Left cardiac atrium (tissue), 4 donors: ENCODE data around the gene RNF220. TPM values are rescaled to one million over a fixed set of nuclear protein-coding genes. Genes with fewer than 3 reads are reported as not detected.

Experiments used
- ATAC-seq, 2 donors: fragments of 200-7000 bp; cut with Tn5 transposase; one replicate each; pipeline ENCODE4 v1.9.1; 2020; ENCODE audit warnings: mild to moderate bottlenecking in 2 of 2, moderate library complexity in 2 of 2
- DNase-seq: peaks from one replicate; pipeline ENCODE4 v3.0.0-alpha.2; 2020
- intact Hi-C, 2 donors: fragments of 100-400 bp; cut with DNase I; formaldehyde crosslinking; loops; one replicate each; pipeline versions ENCODE4 v1.14.1 to v1.15.1; 2022 to 2023
- total RNA-seq, 2 donors: library from RNA; stranded (reverse); fragmentation: NEBNext Ultra II Directional; extraction: Animal tissue kit (Norgen Biotek cat#: 25700); gene quantifications; one replicate each; pipeline ENCODE4 v1.2.1, GENCODE V29; 2021
- donor health status: DM: no; HTN: yes; CAD: no.
- donor health status: DM: no; HTN: yes; CAD: no; lungs with severe emphysema.
- donor health status: DM: yes; HTN: yes; CAD: no.
- donor health status: Dilated cardiomyopathy.

RNF220 gene
- total RNA-seq, 2 donors from 2014 or later: 67.4 to 68.9 TPM

DNA sequence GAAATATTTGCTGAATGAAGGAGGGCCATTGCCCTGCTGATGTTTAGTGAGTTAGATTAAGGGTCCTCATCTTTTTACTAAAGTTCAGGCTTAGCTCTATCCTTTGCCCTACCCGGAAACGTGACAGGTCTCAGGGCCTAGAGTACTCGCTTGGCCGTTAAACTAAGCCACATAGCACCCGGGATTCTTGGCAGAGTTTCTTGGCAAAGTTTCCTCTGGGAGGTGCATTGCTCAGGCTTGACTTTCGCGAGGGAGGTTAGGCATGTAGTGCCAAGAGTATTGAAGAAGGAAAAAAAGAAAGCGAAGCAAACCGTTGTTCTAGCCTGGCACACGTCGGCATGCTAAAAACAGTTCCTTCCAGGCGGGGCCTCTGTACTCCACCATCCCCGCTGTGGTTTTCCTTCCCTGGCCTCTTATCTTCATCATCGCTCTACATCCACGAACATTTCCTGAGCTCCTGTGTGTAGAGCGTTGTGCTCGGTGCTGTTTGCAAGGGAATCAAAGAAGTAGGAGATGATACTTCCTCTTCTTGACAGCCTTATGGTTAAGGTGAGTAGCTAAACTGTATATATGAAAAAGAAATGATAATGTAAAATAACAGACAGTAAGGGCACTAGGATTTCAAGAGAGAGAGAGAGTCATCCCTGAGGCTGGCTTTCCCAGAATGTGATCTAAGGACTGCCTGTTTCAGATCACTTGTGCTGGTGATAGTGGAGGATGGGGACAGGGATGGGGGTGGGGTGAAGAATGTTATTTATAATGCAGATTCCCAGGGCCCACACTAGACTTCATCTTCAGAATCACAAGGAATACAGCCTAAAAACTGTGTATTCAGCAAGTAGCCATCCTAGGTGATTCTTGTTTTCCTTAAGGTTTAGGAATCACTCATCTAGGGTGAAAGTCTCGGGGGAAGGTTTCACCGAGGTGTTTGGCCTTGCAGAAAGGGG, 18.8 kb downstream of the RNF220 start:
- intact Hi-C loops: loop anchor here in 1 of 2 donors (5.0 kb wide), 1 partner anchor 73 kb away; no protein-coding TSS in a partner anchor
- peak; percentile 46 for DNase-seq

DNA sequence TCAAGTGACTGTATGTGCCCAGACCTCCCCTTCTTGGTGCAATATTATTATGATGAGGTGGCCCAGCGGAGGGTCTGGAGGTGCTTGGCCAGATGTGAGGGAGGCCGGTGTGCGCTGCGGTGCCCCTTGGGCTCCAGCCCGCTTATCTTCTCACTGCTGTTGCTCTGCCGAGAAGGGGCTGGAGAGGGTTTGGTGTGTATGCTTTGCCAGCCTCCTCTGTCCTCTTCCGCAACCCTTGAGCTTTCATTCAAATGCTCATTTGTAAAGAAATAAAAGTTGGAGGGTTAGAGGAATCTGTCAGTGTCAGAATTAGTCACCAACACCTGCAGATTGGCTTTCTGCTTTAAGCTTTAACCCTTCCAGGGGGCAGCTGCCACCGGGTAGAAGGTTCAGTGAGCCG, 19.7 kb downstream of the RNF220 start:
- ATAC-seq (peak in 1 of 2 donors; percentile 17), DNase-seq (no peak)
- intact Hi-C loops: loop anchor here in 1 of 2 donors (5.0 kb wide), 1 partner anchor 73 kb away; no protein-coding TSS in a partner anchor

More for the DNA sequence above, 18.8 kb downstream of the RNF220 start:
- peak; percentile 86 to 96 for ATAC-seq

DNA sequence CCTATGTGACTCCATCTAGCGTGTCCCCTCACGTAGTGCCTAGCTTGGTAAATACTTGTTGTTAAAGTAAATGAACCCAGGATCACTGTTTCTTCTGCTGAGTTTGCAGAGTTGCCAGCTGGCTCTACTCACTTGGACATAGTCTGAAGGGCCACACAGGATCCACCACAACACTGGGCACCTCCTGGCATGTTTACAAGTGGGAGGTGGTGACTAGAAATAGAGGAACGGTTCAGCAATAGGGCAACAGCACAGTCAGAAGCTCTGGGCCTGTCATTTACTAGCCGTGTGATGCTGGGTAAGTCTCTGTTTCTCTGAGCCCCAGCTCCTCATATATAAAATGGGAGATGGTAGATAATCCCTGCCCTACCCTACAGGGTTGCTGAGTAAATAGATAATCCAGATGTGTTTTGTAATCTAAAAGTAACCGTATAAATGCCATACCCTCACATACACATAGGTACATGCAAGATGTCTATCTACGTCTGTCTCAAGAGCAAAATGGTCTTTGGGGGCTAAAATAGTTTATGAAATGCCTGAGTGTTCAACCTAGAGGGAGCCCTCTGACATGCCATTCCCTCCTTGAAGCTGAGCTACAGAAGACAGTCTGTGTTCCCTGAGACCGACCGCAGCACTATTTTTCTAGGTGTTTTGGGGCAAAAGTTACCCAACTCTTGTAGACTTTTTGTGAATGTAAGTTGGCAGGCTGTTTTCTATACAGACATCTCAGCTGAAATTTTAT, 20.5 kb downstream of the RNF220 start:
- intact Hi-C loops: no loop called here
- ATAC-seq (no peak), DNase-seq (no peak)

DNA sequence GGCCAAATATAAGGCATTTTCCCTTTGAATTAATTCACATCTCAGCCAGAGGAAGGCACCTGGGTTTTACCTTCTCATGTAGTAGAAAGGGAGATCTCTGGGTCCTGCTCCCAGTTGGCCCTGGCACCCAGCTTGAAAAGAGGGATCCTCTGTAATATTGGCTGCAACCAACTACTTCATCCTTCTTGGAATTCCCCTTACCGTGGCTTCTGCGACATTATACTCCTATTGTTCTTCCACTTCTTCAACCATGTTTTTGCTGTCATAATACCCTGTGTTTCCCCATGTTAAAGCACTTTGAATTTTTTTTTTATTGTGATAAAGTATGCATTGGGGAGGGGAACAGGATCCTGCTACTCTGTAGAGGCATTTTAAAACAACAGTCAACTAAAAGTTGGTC, 26.8 kb downstream of the RNF220 start:
- ATAC-seq: no peak
- DNase-seq: no peak
- intact Hi-C loops: no loop called here

DNA sequence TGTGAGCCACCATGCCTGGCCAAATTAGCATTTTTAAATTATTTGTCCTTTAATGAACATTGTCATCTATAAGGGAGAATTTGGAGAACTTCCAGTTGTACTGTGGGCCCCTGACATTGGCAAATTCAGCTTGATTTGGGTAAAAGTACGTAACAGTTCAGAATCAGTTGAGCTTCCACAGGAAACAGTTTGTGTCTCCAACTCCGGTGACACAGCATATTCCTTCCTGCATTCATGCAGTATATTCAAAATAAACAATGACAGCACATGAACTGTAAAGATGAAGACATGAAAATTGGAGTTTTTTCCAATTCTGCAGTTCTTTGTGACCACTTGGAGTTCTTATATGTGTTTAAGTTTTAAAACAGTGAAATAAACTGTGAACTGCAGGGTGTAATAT, 28.2 kb downstream of the RNF220 start:
- intact Hi-C loops: no loop called here
- ATAC-seq (no peak), DNase-seq (no peak)

DNA sequence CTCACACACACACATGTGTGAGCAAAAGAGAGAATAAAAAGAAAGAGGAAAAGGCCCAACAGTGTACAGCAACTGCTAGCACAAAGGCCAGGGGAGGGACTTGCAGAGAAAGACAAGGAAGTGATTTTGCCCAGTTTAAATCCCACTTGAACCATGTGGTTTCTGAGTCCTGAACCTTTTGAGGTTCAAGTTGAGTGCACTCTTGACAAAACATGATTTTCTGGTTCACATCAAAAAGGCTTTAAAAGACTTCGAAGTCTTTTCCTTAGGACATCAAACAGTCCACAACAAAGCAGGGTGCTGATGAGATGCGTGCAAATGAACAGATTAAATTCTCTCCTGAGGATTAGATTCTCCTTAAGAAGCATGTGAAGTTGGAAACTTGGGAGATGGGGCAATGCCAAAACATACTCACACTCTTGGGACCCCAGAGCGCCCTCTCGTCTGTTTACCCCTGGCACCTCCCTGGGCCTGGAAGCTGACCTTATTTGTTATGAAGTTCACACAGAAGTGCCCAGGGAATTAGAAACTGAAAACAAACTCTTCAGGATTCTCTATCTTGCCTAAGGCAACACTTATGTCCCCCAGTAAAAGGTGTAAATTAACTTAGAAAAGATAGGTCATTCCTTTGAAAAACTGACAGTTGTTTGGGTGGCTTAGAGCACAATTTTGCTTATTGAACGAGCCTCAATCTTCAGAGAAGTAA, 31.5 kb downstream of the RNF220 start:
- intact Hi-C loops: no loop called here
- no peak for ATAC-seq
- no peak for DNase-seq

DNA sequence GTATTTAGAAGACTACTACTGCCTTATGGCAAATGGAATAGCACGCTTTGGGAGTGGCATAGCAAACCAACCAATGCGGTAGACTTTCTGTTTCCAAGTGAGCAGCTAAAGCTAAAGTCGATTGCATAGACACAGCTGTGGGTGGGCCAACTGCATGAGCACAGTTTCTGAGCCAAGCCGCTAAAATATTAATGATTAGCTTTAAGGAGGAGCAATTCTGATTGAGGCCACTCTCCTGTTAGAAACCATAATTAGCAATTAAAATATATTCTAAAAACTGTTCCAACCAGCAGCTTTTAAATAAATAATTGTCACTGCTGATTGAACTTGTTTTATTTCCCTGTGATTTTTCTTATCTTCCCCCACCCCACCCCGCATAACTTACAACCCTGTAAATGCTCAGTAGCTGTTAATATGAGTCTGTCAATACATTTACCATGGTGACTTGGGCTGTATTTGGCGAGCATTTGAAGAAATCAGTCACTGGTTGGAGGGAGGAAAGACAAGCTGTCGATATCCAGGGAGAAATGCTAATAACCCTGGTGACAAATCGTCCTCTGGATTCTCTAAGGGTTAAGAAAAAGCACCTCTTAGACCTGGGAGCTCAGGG, 32.2 kb downstream of the RNF220 start:
- intact Hi-C loops: no loop called here
- DNase-seq: no peak

DNA sequence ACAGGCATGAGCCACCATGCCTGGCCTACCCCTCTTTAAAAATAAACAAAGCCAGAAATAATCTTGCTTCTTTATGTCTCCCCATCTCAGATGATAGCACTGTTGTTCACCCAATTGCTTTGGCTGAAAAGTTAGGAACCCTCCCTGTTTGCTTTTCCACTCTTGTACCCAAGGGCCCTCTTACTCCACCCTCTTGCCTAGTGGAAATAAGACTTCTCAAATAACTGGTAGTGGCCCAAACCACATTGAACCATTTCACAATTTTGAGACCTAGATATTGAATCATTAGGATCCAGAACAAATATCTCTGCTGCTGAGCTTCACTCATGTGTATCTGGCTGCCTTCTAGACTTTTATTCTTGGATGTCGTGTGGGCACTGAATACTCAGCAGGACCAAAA, 37.7 kb downstream of the RNF220 start:
- intact Hi-C loops: no loop called here
- DNase-seq: no peak
- no peak for ATAC-seq

More for the DNA sequence above, 32.2 kb downstream of the RNF220 start:
- no peak for ATAC-seq

DNA sequence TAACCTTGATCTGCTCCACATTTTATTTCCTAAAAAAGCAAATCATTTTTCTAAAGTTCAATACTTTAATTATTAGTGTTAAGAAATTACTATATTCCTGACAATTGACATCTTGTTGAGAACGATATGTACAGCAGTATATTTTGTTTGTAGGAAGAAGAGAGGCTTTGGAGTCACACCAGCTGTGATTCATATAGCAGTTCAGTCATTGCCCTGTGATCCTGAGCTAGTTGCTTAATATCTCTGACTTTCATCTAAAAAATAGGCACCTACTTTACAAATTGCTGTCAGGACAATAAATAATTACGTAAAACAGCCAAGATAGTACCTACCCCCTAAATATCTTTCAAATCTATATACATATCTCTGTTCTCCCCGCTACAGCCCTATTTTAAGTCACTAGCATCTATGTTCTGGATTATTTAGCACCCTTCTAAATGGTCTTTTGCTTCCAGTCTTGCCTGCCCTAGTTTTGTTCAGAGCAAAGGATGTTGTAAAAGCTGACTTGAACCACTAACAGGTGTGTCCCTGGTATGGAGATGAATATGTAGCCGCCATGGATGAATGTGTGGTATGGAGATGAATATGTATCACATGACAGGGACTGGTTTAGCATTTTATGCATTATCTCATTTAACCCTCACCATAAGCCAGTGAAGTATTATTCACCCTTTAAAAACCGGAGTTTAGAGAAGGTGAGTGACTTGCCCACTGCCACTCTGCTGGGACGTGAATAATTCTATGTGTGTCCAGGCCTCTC, 42.2 kb downstream of the RNF220 start:
- DNase-seq (no peak), ATAC-seq (no peak)
- intact Hi-C loops: no loop called here

DNA sequence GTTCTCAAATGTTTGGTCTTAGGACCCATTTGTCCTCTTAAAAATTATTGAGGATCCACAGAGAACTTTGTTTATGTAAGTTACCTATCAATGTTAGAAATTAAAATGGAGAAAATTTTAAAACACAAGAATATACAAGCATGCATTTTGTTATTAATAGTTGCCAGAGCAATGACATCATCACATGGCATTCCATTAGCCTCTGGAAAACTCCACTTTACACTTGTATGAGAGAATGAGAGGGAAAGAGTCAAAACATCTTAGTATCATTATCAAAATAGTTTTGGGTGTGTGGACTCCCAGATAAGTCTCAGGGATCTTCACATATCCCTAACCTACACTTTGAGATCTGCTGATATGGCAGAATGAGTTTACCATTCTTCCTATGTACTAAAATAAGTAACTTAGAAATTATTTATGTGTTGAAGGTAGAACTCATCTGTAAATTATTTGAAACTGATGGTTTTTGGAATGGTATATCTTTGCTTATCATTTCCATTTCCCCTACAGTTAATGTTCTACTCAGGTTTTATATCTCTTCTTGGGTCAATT, 48.8 kb downstream of the RNF220 start:
- ATAC-seq: no peak
- intact Hi-C loops: no loop called here

DNA sequence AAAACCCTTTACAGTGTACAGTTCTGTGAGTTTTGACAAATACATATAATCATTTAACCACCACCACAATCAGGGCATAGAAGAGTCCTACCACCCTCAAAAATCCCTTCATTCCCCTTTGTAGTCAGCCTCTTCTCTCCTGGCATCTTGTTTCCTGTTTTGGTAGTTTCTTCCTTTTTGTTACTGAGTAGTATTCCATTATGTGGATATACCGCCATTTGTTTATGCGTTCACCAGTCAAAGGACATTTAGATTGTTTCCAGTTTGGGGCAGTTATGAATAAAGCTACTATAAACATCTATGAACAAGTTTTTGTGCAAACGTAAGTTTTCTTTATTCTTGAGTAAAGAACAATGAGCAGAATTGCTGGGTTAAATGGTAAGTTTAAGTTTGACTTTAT, 49.6 kb downstream of the RNF220 start:
- ATAC-seq (no peak), DNase-seq (no peak)
- intact Hi-C loops: no loop called here

More for the DNA sequence above, 48.8 kb downstream of the RNF220 start:
- no peak for DNase-seq

DNA sequence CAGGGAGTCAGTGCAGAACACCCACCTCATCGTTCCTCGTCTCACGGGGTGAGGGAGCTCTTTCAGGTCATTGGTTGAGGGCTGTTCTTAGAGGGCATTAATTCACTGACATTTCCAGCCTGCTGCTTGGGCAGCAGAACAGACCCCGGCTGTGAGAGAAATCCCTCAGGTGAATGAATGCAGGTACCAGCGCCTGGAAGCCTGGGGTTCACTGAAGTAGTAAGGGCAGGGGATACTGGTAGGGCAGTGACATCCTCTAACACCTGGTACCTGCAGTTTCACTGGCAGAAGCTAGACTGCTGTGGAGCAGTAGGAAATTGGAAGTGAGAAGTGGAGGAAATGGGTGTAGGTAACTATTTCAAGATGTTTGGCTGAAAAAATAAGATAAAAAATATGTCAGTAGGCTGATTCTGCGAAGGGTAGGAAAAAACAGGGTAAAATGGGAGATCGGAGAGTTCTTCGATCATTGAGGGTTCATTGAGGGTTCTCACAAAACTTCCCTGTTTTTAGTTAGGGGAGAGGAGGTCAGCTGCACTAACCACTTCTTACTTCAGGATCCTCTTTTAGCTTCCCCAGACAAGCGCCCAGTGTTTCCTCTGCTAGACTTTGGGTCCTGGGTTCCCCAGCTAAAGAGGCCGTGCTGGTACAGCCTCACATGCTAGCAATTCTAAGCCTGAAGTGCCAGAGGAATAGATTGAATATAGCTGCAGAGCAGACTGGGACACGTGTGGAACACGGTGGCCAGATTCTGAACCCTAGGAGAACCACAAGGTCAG, 55.2 kb downstream of the RNF220 start:
- intact Hi-C loops: no loop called here
- no peak for ATAC-seq
- no peak for DNase-seq

DNA sequence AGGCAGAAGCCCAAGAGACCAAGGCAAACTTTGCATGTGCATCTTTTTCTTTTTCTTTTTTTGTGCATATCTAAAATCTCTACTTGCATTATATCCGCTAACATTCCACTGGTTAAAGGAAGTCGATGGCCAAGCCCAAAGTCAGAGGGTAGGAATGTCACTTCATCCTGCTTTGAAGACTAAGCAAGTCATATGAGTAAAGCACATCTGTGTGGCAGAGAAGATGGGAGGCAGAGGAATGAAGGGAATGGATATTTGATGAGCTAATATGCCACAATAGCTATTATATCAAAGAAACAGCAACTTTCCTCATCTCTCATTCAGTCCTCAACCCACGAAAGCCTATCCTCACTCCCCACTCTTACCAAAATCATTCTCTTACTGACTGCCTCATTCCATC, 59.3 kb downstream of the RNF220 start:
- intact Hi-C loops: no loop called here
- no peak for DNase-seq
- ATAC-seq: no peak

DNA sequence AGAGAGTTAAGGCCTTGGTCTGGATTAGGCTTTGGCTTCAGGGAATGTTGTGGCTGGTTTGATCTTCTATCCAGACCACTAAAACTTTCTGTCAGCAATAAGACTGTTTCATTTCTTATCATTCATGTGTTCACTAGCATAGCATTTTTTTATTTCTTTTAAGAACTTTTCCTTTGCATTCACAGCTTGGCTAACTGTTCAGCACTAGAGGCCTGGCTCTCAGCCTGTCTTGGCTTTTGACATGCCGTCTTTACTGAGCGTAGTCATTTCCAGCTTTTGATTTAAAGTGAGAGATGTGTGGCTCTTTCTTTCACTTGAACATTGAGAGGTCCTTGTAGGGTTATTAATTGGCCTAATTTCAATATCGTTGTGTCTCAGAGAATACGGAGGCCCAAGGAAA, 62.5 kb downstream of the RNF220 start:
- intact Hi-C loops: no loop called here
- DNase-seq: no peak
- ATAC-seq: no peak

DNA sequence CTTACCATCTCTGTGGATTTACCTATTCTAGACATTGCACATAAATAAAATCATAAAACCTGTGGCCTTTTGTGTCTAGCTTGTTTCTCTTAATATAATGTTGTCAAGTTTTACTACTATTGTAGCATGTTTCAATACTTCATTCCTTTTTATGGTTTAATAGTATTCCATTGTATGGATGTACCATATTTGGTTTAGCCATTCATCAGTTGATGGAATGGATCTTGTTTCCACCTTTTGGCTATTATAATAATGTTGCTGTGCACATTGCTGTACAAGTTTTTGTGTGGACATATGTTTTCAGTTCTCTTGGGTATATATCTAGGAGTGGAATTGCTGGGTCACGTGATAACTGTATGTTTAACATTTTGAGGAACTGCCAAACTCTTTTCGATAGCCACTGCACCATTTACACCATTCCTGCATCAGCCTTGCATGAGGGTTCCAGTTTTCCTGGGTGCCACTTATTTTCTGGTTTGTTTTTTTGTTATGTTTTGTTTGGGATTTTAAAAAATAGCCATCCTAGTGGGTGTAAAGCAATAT, 66.9 kb downstream of the RNF220 start:
- DNase-seq (no peak), ATAC-seq (no peak)
- intact Hi-C loops: no loop called here

DNA sequence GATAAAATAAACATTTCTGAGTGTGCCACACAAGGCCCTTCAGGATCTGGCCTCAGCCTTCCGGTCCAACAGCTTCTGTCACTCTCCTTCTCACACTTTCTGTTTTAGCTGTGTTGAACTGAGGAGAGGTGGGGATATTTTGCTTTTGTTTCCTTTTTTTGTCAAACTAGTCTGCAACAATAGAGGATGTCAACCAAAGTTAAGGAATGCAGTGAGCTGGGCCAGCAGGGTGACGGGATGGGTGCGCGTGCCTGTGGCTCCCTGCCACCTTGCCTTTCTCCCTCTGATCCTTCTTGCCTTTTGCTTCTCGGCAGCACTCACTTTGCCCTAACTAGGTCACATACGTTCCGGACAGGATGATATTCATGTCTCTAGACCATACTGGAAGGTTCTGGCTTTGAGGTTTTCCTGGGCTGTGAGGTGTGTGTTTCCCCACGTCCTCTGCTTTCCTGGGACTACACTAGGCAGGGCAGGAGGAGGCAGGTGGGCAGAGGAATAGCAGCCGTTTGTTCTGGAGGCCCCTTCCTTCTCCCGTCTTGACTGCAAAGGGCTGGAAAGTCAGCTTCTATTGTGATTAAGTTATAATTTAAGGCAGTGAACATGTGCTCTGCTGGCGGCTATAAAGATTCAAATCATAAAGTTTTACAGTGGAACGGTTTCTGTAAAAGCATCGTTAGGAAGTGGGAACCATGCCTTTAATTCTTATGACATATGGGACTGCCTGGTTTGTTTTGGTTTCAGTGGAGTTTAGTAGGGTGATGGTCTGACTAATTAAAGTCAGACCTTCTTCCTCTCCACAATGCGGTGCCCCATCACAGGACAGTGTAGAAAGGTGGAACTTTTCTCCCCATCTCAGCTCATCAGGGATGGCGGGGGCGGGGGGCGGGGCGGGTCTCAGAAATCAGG, 67.8 kb downstream of the RNF220 start:
- intact Hi-C loops: no loop called here
- DNase-seq (no peak), ATAC-seq (no peak)
